Activated T-helper 2 cell treated with anti-CD3 and anti-CD28 coated beads, Interferon-gamma antibody, Interleukin-2, Interleukin-4, amounts not matched to agents 10 μg/mL and 5 μg/mL and 100 μg/mL, durations not matched to agents 14 hours and 24 hours and 36 hours (primary cell): ENCODE results near the gene PAGE2B. TPM values are rescaled to one million over a fixed set of nuclear protein-coding genes. Genes with fewer than 3 reads are reported as not detected.
"Not testable (repeated sequence)": the region's sequence is repeated elsewhere in the genome, so short reads cannot be mapped to it uniquely, and the experiment has no call there.

Experiments
- DNase-seq: peaks from one replicate; pipeline ENCODE4 v3.0.0; 2021; ENCODE audit warnings: low spot score
- H3K27ac Mint-ChIP-seq: one replicate; pipeline ENCODE4 v1.8.0; 2021; ENCODE audit warnings: mixed read lengths
- H3K27me3 Mint-ChIP-seq: one replicate; pipeline ENCODE4 v1.8.0; 2021; ENCODE audit warnings: low read depth, mixed read lengths
- H3K36me3 Mint-ChIP-seq: one replicate; pipeline ENCODE4 v1.8.0; 2021; ENCODE audit warnings: low read depth, mixed read lengths
- H3K4me1 Mint-ChIP-seq: one replicate; pipeline ENCODE4 v1.8.0; 2021; ENCODE audit warnings: low read depth, mixed read lengths
- H3K4me3 Mint-ChIP-seq: one replicate; pipeline ENCODE4 v1.8.0; 2021; ENCODE audit warnings: low read depth, mild to moderate bottlenecking, moderate library complexity, mixed read lengths
- H3K9me3 Mint-ChIP-seq: one replicate; pipeline ENCODE4 v1.8.0; 2021; ENCODE audit warnings: mixed read lengths
- intact Hi-C: fragments of 100-400 bp; cut with micrococcal nuclease; formaldehyde crosslinking; loops from one replicate; pipeline ENCODE4 v1.15.1; 2023
- total RNA-seq: library from RNA; stranded (reverse); gene quantifications from 2 replicates; pipeline ENCODE4 v1.2.3, GENCODE V29; 2022

Gene PAGE2B
- total RNA-seq, 1 donor from 2014 or later, result 0.41 TPM

GRCh38 chrX:55057675-55058249, 17.1 kb upstream of the PAGE2B start:
- DNase-seq, result no peak
- Mint-ChIP-seq H3K36me3 (no peaks in the 10 kb centered on the region), H3K9me3 (no peaks in the 10 kb centered on the region), H3K27me3 (peaks cover 2% of the 10 kb centered on the region), H3K4me1 (peaks cover 11% of the 10 kb centered on the region), H3K27ac (no peak overlapping the region), H3K4me3 (peak overlapping the region; percentile 42)
- intact Hi-C loops, result loop anchor here (1.0 to 5.0 kb wide), 2 partner anchors 250 to 418 kb away; partner anchors contain the start of gene MAGED2

- H3K36me3 Mint-ChIP-seq, H3K4me1 Mint-ChIP-seq, H3K9me3 Mint-ChIP-seq, intact Hi-C loops, H3K27me3 Mint-ChIP-seq, DNase-seq, H3K4me3 Mint-ChIP-seq, H3K27ac Mint-ChIP-seq: not testable (repeated sequence)
These were observed 7.7 kb upstream of the PAGE2B start for GRCh38 chrX:55067180-55067579.

- intact Hi-C loops, result no loop called here
- Mint-ChIP-seq H3K27ac (no peak overlapping the region), H3K4me1 (no peaks in the 10 kb centered on the region), H3K9me3 (no peaks in the 10 kb centered on the region), H3K27me3 (no peaks in the 10 kb centered on the region), H3K36me3 (no peaks in the 10 kb centered on the region), H3K4me3 (no peak overlapping the region)
- no peak for DNase-seq
These were observed 2.5 kb upstream of the PAGE2B start for GRCh38 chrX:55072286-55072685.

GRCh38 chrX:55088795-55089489, 14.1 kb downstream of the PAGE2B start, which contains the start of gene PAGE2:
PAGE2 (plus strand) TSS chrX:55089018; CDS start chrX:55090021, 1,003 bp downstream.
- H3K27me3 Mint-ChIP-seq, result no peaks in the 10 kb centered on the region
- H3K27ac Mint-ChIP-seq, result no peak within 1 kb of the TSS
- H3K36me3 Mint-ChIP-seq, result no peaks in the 10 kb centered on the region
- H3K9me3 Mint-ChIP-seq, result no peaks in the 10 kb centered on the region
- no peak for DNase-seq
- H3K4me1 Mint-ChIP-seq, result no peaks in the 10 kb centered on the region
- no peak within 1 kb of the TSS for H3K4me3 Mint-ChIP-seq
- intact Hi-C loops, result no loop called here

GRCh38 chrX:55098691-55099090, 23.9 kb downstream of the PAGE2B start:
- H3K4me3 Mint-ChIP-seq, result no peak overlapping the region
- H3K27ac Mint-ChIP-seq, result no peak overlapping the region
- no peaks in the 10 kb centered on the region for H3K27me3 Mint-ChIP-seq
- H3K9me3 Mint-ChIP-seq, result no peaks in the 10 kb centered on the region
- no peaks in the 10 kb centered on the region for H3K4me1 Mint-ChIP-seq
- intact Hi-C loops, result no loop called here
- no peak for DNase-seq
- H3K36me3 Mint-ChIP-seq, result no peaks in the 10 kb centered on the region

- no peaks in the 10 kb centered on the region for H3K9me3 Mint-ChIP-seq
- no peak overlapping the region for H3K4me3 Mint-ChIP-seq
- H3K27ac Mint-ChIP-seq, result no peak overlapping the region
- H3K36me3 Mint-ChIP-seq, result no peaks in the 10 kb centered on the region
- no peaks in the 10 kb centered on the region for H3K27me3 Mint-ChIP-seq
- intact Hi-C loops, result no loop called here
- no peak for DNase-seq
- no peaks in the 10 kb centered on the region for H3K4me1 Mint-ChIP-seq
These were observed 24.3 kb downstream of the PAGE2B start for GRCh38 chrX:55099162-55099561.

GRCh38 chrX:55102754-55103153, 27.9 kb downstream of the PAGE2B start:
- no peaks in the 10 kb centered on the region for H3K4me1 Mint-ChIP-seq
- no peak overlapping the region for H3K4me3 Mint-ChIP-seq

GRCh38 chrX:55107262-55107661, 32.4 kb downstream of the PAGE2B start:
- H3K36me3 Mint-ChIP-seq, result no peaks in the 10 kb centered on the region
- no peak overlapping the region for H3K4me3 Mint-ChIP-seq
- H3K9me3 Mint-ChIP-seq, result no peaks in the 10 kb centered on the region
- no peak for DNase-seq
- no peaks in the 10 kb centered on the region for H3K4me1 Mint-ChIP-seq
- intact Hi-C loops, result no loop called here
- H3K27ac Mint-ChIP-seq, result no peak overlapping the region
- no peaks in the 10 kb centered on the region for H3K27me3 Mint-ChIP-seq

More at GRCh38 chrX:55102754-55103153, 27.9 kb downstream of the PAGE2B start:
- no peak overlapping the region for H3K27ac Mint-ChIP-seq
- H3K9me3 Mint-ChIP-seq, result no peaks in the 10 kb centered on the region
- intact Hi-C loops, result no loop called here
- H3K36me3 Mint-ChIP-seq, result no peaks in the 10 kb centered on the region
- H3K27me3 Mint-ChIP-seq, result no peaks in the 10 kb centered on the region
- DNase-seq, result no peak

- Mint-ChIP-seq H3K4me1 (no peaks in the 10 kb centered on the region), H3K9me3 (no peaks in the 10 kb centered on the region), H3K27ac (no peak overlapping the region), H3K36me3 (no peaks in the 10 kb centered on the region), H3K4me3 (no peak overlapping the region), H3K27me3 (no peaks in the 10 kb centered on the region)
- no peak for DNase-seq
- intact Hi-C loops, result no loop called here
These were observed 33.1 kb downstream of the PAGE2B start for GRCh38 chrX:55107911-55108310.

GRCh38 chrX:55109306-55109705, 34.5 kb downstream of the PAGE2B start:
- intact Hi-C loops, result no loop called here
- no peak overlapping the region for H3K27ac Mint-ChIP-seq
- no peaks in the 10 kb centered on the region for H3K4me1 Mint-ChIP-seq
- H3K9me3 Mint-ChIP-seq, result no peaks in the 10 kb centered on the region
- H3K4me3 Mint-ChIP-seq, result no peak overlapping the region
- H3K36me3 Mint-ChIP-seq, result no peaks in the 10 kb centered on the region
- H3K27me3 Mint-ChIP-seq, result no peaks in the 10 kb centered on the region
- no peak for DNase-seq

- H3K9me3 Mint-ChIP-seq, result no peaks in the 10 kb centered on the region
- no peak overlapping the region for H3K27ac Mint-ChIP-seq
- H3K4me3 Mint-ChIP-seq, result no peak overlapping the region
- no peaks in the 10 kb centered on the region for H3K4me1 Mint-ChIP-seq
- H3K27me3 Mint-ChIP-seq, result no peaks in the 10 kb centered on the region
- intact Hi-C loops, result no loop called here
- H3K36me3 Mint-ChIP-seq, result no peaks in the 10 kb centered on the region
- no peak for DNase-seq
These were observed 36.9 kb downstream of the PAGE2B start for GRCh38 chrX:55111578-55112254.

GRCh38 chrX:55116589-55116988, 41.8 kb downstream of the PAGE2B start:
- intact Hi-C loops, H3K36me3 Mint-ChIP-seq, H3K27ac Mint-ChIP-seq: not testable (repeated sequence)

GRCh38 chrX:55118574-55118973, 43.7 kb downstream of the PAGE2B start:
- Mint-ChIP-seq H3K4me1 (peaks cover 24% of the 10 kb centered on the region), H3K4me3 (no peak overlapping the region), H3K27ac (no peak overlapping the region), H3K9me3 (no peaks in the 10 kb centered on the region), H3K36me3 (no peaks in the 10 kb centered on the region), H3K27me3 (no peaks in the 10 kb centered on the region)
- DNase-seq, result no peak
- intact Hi-C loops, result no loop called here

More at GRCh38 chrX:55116589-55116988, 41.8 kb downstream of the PAGE2B start:
- not testable (repeated sequence) for H3K9me3 Mint-ChIP-seq, H3K27me3 Mint-ChIP-seq, DNase-seq, H3K4me3 Mint-ChIP-seq
- H3K4me1 Mint-ChIP-seq, result peaks cover 24% of the 10 kb centered on the region
